Neural progenitor cell (in vitro differentiated cells): Measurements from ENCODE around the gene SEL1L3. TPM values are rescaled to one million over a fixed set of nuclear protein-coding genes. Genes with fewer than 3 reads are reported as not detected.
A peak's percentile ranks its signal among the peaks of the same experiment; 100 is the strongest.

ENCODE experiments used
- DNase-seq: peaks from one replicate; pipeline ENCODE4 v3.0.0-alpha.2; 2016; ENCODE audit warnings: low spot score
- H2AFZ ChIP-seq: fragments of 200-600 bp; sonication (generic); replicated peaks from 2 replicates; pipeline ENCODE4 v1.6.1; 2016; ENCODE audit warnings: antibody characterized with exemption
- H3F3A ChIP-seq: fragments of 200-600 bp; sonication (generic); 2 replicates; pipeline ENCODE4 v1.6.1; 2016; ENCODE audit warnings: antibody characterized with exemption, low read depth
- H3K27ac ChIP-seq: fragments of 200-600 bp; sonication (generic); 2 replicates; pipeline ENCODE4 v1.5.1; 2016; ENCODE audit warnings: mild to moderate bottlenecking
- H3K27me3 ChIP-seq: fragments of 200-600 bp; sonication (generic); 2 replicates; pipeline ENCODE4 v1.6.1; 2016; ENCODE audit warnings: mild to moderate bottlenecking, moderate library complexity
- H3K36me3 ChIP-seq: fragments of 200-600 bp; sonication (generic); 2 replicates; pipeline ENCODE4 v1.5.1; 2016
- H3K4me1 ChIP-seq: fragments of 200-600 bp; sonication (generic); 2 replicates; pipeline ENCODE4 v1.6.1; 2016; ENCODE audit warnings: mixed run types
- H3K4me2 ChIP-seq: fragments of 200-600 bp; sonication (generic); 2 replicates; pipeline ENCODE4 v1.6.1; 2016
- H3K4me3 ChIP-seq: fragments of 200-600 bp; sonication (generic); 2 replicates; pipeline ENCODE4 v1.5.1; 2016
- H3K79me2 ChIP-seq: fragments of 200-600 bp; sonication (generic); 2 replicates; pipeline ENCODE4 v1.6.1; 2016; ENCODE audit warnings: low read depth
- H3K9ac ChIP-seq: fragments of 200-600 bp; sonication (generic); 2 replicates; pipeline ENCODE4 v1.6.1; 2016
- H3K9me3 ChIP-seq: fragments of 200-600 bp; sonication (generic); 2 replicates; pipeline ENCODE4 v1.5.1; 2016; ENCODE audit warnings: low read depth
- H4K20me1 ChIP-seq: fragments of 200-600 bp; sonication (generic); 2 replicates; pipeline ENCODE4 v1.6.1; 2016; ENCODE audit warnings: low read depth
- H3K27ac Mint-ChIP-seq: 3 replicates; pipeline ENCODE4 v1.8.0; 2021; ENCODE audit warnings: mixed read lengths
- H3K27me3 Mint-ChIP-seq: 2 replicates; pipeline ENCODE4 v1.8.0; 2022; ENCODE audit warnings: low read depth, mild to moderate bottlenecking, inconsistent platforms, moderate library complexity, mixed read lengths; ENCODE audit not compliant: insufficient read depth
- H3K36me3 Mint-ChIP-seq: 3 replicates; pipeline ENCODE4 v1.8.0; 2021; ENCODE audit warnings: mixed read lengths
- H3K4me1 Mint-ChIP-seq: 3 replicates; pipeline ENCODE4 v1.8.0; 2021; ENCODE audit warnings: mixed read lengths
- H3K4me3 Mint-ChIP-seq: 3 replicates; pipeline ENCODE4 v1.8.0; 2021; ENCODE audit warnings: mild to moderate bottlenecking, moderate library complexity, mixed read lengths
- H3K9me3 Mint-ChIP-seq: 3 replicates; pipeline ENCODE4 v1.8.0; 2020; ENCODE audit warnings: mixed read lengths
- CTCF ChIP-seq: fragments of 200-600 bp; sonication (generic); IDR thresholded peaks from 2 replicates; pipeline ENCODE4 v1.5.1; 2017; ENCODE audit warnings: antibody characterized with exemption, mild to moderate bottlenecking
- EZH2 ChIP-seq: fragments of 200-600 bp; sonication (generic); IDR thresholded peaks from 2 replicates; pipeline ENCODE4 v1.6.1; 2017; ENCODE audit warnings: antibody characterized with exemption, mild to moderate bottlenecking, moderate library complexity
- EZH2phosphoT487 ChIP-seq: fragments of 200-600 bp; sonication (generic); IDR thresholded peaks from 2 replicates; pipeline ENCODE4 v1.6.1; 2017; ENCODE audit warnings: antibody characterized with exemption
- total RNA-seq: library from RNA; depleted of rRNA; stranded (reverse); fragments of >200 nt; gene quantifications from 2 replicates; pipeline ENCODE4 v1.2.3, GENCODE V29; 2015; ENCODE audit warnings: low replicate concordance

The SEL1L3 gene
- total RNA-seq, 1 donor from 2014 or later: 87.2 TPM

- no peak for TF ChIP-seq EZH2
- TF ChIP-seq EZH2phosphoT487: no peak
- no peak for TF ChIP-seq CTCF
- peaks cover 2% of the 10 kb centered on the region for H3K9me3 Mint-ChIP-seq
- no peak overlapping the region for H3K9ac ChIP-seq
- H2AFZ ChIP-seq: no peak overlapping the region
- peaks cover 33% of the 10 kb centered on the region for H3K4me1 ChIP-seq
- peaks cover 46% of the 10 kb centered on the region for H3F3A ChIP-seq
- H3K4me1 Mint-ChIP-seq: peaks cover 31% of the 10 kb centered on the region
- H3K4me3 ChIP-seq: no peak overlapping the region
- H3K27ac ChIP-seq: no peak overlapping the region
- no peaks in the 10 kb centered on the region for H3K79me2 ChIP-seq
- H3K27me3 ChIP-seq: peaks cover 13% of the 10 kb centered on the region
- no peak overlapping the region for H3K4me2 ChIP-seq
- H3K27ac Mint-ChIP-seq: no peak overlapping the region
- peaks cover 8% of the 10 kb centered on the region for H3K27me3 Mint-ChIP-seq
- DNase-seq: no peak
- H4K20me1 ChIP-seq: peaks cover 8% of the 10 kb centered on the region
- no peaks in the 10 kb centered on the region for H3K36me3 Mint-ChIP-seq
- no peaks in the 10 kb centered on the region for H3K36me3 ChIP-seq
- H3K9me3 ChIP-seq: no peaks in the 10 kb centered on the region
- H3K4me3 Mint-ChIP-seq: no peak overlapping the region
These were observed 30.0 kb upstream of the SEL1L3 start for GRCh38 chr4:25892796-25893195.

- Mint-ChIP-seq H3K4me3 (peak overlapping the region; percentile 57), H3K9me3 (peaks cover 2% of the 10 kb centered on the region), H3K36me3 (no peaks in the 10 kb centered on the region), H3K27me3 (peaks cover 8% of the 10 kb centered on the region), H3K27ac (peak overlapping the region; percentile 51), H3K4me1 (peaks cover 32% of the 10 kb centered on the region)
- peak overlapping the region; percentile 25 for H3K4me3 ChIP-seq
- no peak overlapping the region for H3K9ac ChIP-seq
- peaks cover 39% of the 10 kb centered on the region for H3K4me1 ChIP-seq
- H3K36me3 ChIP-seq: no peaks in the 10 kb centered on the region
- H4K20me1 ChIP-seq: peaks cover 8% of the 10 kb centered on the region
- peak; percentile 87 for DNase-seq
- H3K79me2 ChIP-seq: no peaks in the 10 kb centered on the region
- peaks cover 46% of the 10 kb centered on the region for H3F3A ChIP-seq
- H3K27me3 ChIP-seq: peaks cover 13% of the 10 kb centered on the region
- peak overlapping the region; percentile 73 for H3K4me2 ChIP-seq
- no peak overlapping the region for H2AFZ ChIP-seq
- H3K27ac ChIP-seq: peak overlapping the region; percentile 95
- no peaks in the 10 kb centered on the region for H3K9me3 ChIP-seq
- TF ChIP-seq CTCF (peak; percentile 24), EZH2phosphoT487 (peak; percentile 81), EZH2 (peak; percentile 29)
These were observed 28.0 kb upstream of the SEL1L3 start for GRCh38 chr4:25890571-25891485.

- H3F3A ChIP-seq: peaks cover 46% of the 10 kb centered on the region
- H3K4me3 Mint-ChIP-seq: no peak overlapping the region
- H3K9me3 ChIP-seq: no peaks in the 10 kb centered on the region
- H3K27ac Mint-ChIP-seq: no peak overlapping the region
- peaks cover 8% of the 10 kb centered on the region for H4K20me1 ChIP-seq
- peaks cover 34% of the 10 kb centered on the region for H3K4me1 Mint-ChIP-seq
- H3K79me2 ChIP-seq: no peaks in the 10 kb centered on the region
- H3K36me3 Mint-ChIP-seq: no peaks in the 10 kb centered on the region
- H3K27me3 Mint-ChIP-seq: peaks cover 4% of the 10 kb centered on the region
- H3K4me1 ChIP-seq: peaks cover 39% of the 10 kb centered on the region
- TF ChIP-seq EZH2: no peak
- no peak for TF ChIP-seq CTCF
- no peak for TF ChIP-seq EZH2phosphoT487
- peak overlapping the region; percentile 73 for H3K4me2 ChIP-seq
- no peak overlapping the region for H2AFZ ChIP-seq
- peaks cover 13% of the 10 kb centered on the region for H3K27me3 ChIP-seq
- peaks cover 2% of the 10 kb centered on the region for H3K9me3 Mint-ChIP-seq
- H3K27ac ChIP-seq: peak overlapping the region; percentile 95
- DNase-seq: no peak
- no peak overlapping the region for H3K9ac ChIP-seq
- no peaks in the 10 kb centered on the region for H3K36me3 ChIP-seq
- H3K4me3 ChIP-seq: no peak overlapping the region
These were observed 27.1 kb upstream of the SEL1L3 start for GRCh38 chr4:25889589-25890503.
